ENCODE data around the gene MAN1B1. TPM values are rescaled to one million over a fixed set of nuclear protein-coding genes. Genes with fewer than 3 reads are reported as not detected.

Gene MAN1B1
- total RNA-seq, 1 experiment from 2014 or later, result 83.1 TPM

- H3K4me3 ChIP-seq, result no peak overlapping the region
- no peaks in the 10 kb centered on the region for H3K9me3 ChIP-seq
- no peak for DNase-seq
Observed at GRCh38 chr9:137152844-137153405, 66.1 kb downstream of the MAN1B1 start.

GRCh38 chr9:137156567-137157375 is 70.0 kb downstream of the MAN1B1 start:
- Histone ChIP-seq H3K36me3 (no peaks in the 10 kb centered on the region), H3K27me3 (peaks cover 33% of the 10 kb centered on the region), H3K4me3 (no peak overlapping the region), H3K9me3 (no peaks in the 10 kb centered on the region)
- peak; percentile 35 for DNase-seq

More at GRCh38 chr9:137152844-137153405, 66.1 kb downstream of the MAN1B1 start:
- peaks cover 9% of the 10 kb centered on the region for H3K27me3 ChIP-seq
- H3K36me3 ChIP-seq, result no peaks in the 10 kb centered on the region

GRCh38 chr9:137157618-137158415 is 71.0 kb downstream of the MAN1B1 start:
- H3K4me3 ChIP-seq, result no peak overlapping the region
- no peaks in the 10 kb centered on the region for H3K36me3 ChIP-seq
- peaks cover 42% of the 10 kb centered on the region for H3K27me3 ChIP-seq
- DNase-seq, result peak; percentile 28
- H3K9me3 ChIP-seq, result no peaks in the 10 kb centered on the region

- no peaks in the 10 kb centered on the region for H3K36me3 ChIP-seq
- H3K27me3 ChIP-seq, result peaks cover 50% of the 10 kb centered on the region
- no peak for DNase-seq
- H3K9me3 ChIP-seq, result no peaks in the 10 kb centered on the region
- H3K4me3 ChIP-seq, result no peak overlapping the region
Observed at GRCh38 chr9:137158625-137159024, 71.8 kb downstream of the MAN1B1 start.

Other genes with a start within 250 kb of the MAN1B1 start
- gene AJM1, start 244.5 kb upstream of the MAN1B1 start, total RNA-seq (2014; rRNA removed; shearing (Covaris generic); ENCODE audit: low replicate concordance), result 0.82 TPM in 1 of 2 replicates, not detected in the other
- gene PHPT1, start 237.6 kb upstream of the MAN1B1 start, total RNA-seq (2014; rRNA removed; shearing (Covaris generic); ENCODE audit: low replicate concordance), result 47.1 and 74.1 TPM in 2 replicates
- 0.44 and 0.63 TPM in 2 replicates for gene MAMDC4, start 234.6 kb upstream of the MAN1B1 start, total RNA-seq (2014; rRNA removed; shearing (Covaris generic); ENCODE audit: low replicate concordance)
- gene EDF1, start 220.7 kb upstream of the MAN1B1 start, total RNA-seq (2014; rRNA removed; shearing (Covaris generic); ENCODE audit: low replicate concordance), result 402 and 494 TPM in 2 replicates
- gene TRAF2, start 200.5 kb upstream of the MAN1B1 start, total RNA-seq (2014; rRNA removed; shearing (Covaris generic); ENCODE audit: low replicate concordance), result 27.6 and 46.5 TPM in 2 replicates
- gene FBXW5, start 142.2 kb upstream of the MAN1B1 start, total RNA-seq (2014; rRNA removed; shearing (Covaris generic); ENCODE audit: low replicate concordance), result 66.3 and 88.3 TPM in 2 replicates
- gene C8G, start 141.7 kb upstream of the MAN1B1 start, total RNA-seq (2014; rRNA removed; shearing (Covaris generic); ENCODE audit: low replicate concordance), result not detected in 2 replicates
- gene LCN12, start 134.7 kb upstream of the MAN1B1 start, total RNA-seq (2014; rRNA removed; shearing (Covaris generic); ENCODE audit: low replicate concordance), result not detected in 2 replicates
- not detected in 2 replicates for gene PTGDS, start 109.5 kb upstream of the MAN1B1 start, total RNA-seq (2014; rRNA removed; shearing (Covaris generic); ENCODE audit: low replicate concordance)
- gene LCNL1, start 104.0 kb upstream of the MAN1B1 start, total RNA-seq (2014; rRNA removed; shearing (Covaris generic); ENCODE audit: low replicate concordance), result not detected in 2 replicates
- 27.5 and 63.0 TPM in 2 replicates for gene PAXX, start 94.6 kb upstream of the MAN1B1 start, total RNA-seq (2014; rRNA removed; shearing (Covaris generic); ENCODE audit: low replicate concordance)
- not detected in 2 replicates for gene CLIC3, start 90.4 kb upstream of the MAN1B1 start, total RNA-seq (2014; rRNA removed; shearing (Covaris generic); ENCODE audit: low replicate concordance)
- 10.9 and 11.7 TPM in 2 replicates for gene ABCA2, start 58.7 kb upstream of the MAN1B1 start, total RNA-seq (2014; rRNA removed; shearing (Covaris generic); ENCODE audit: low replicate concordance)
- gene FUT7, start 54.9 kb upstream of the MAN1B1 start, total RNA-seq (2014; rRNA removed; shearing (Covaris generic); ENCODE audit: low replicate concordance), result not detected in 2 replicates
- gene NPDC1, start 40.8 kb upstream of the MAN1B1 start, total RNA-seq (2014; rRNA removed; shearing (Covaris generic); ENCODE audit: low replicate concordance), result 86.9 and 253 TPM in 2 replicates
- not detected in 2 replicates for gene ENTPD2, start 32.9 kb upstream of the MAN1B1 start, total RNA-seq (2014; rRNA removed; shearing (Covaris generic); ENCODE audit: low replicate concordance)
- 20.8 and 32.5 TPM in 2 replicates for gene SAPCD2, start 16.4 kb upstream of the MAN1B1 start, total RNA-seq (2014; rRNA removed; shearing (Covaris generic); ENCODE audit: low replicate concordance)
- gene UAP1L1, start 9.5 kb upstream of the MAN1B1 start, total RNA-seq (2014; rRNA removed; shearing (Covaris generic); ENCODE audit: low replicate concordance), result 8.2 and 12.2 TPM in 2 replicates
- gene DPP7, start 27.7 kb downstream of the MAN1B1 start, total RNA-seq (2014; rRNA removed; shearing (Covaris generic); ENCODE audit: low replicate concordance), result 53.6 and 57.8 TPM in 2 replicates
- gene GRIN1, start 52.2 kb downstream of the MAN1B1 start, total RNA-seq (2014; rRNA removed; shearing (Covaris generic); ENCODE audit: low replicate concordance), result not detected in 2 replicates
- gene LRRC26, start 83.1 kb downstream of the MAN1B1 start, total RNA-seq (2014; rRNA removed; shearing (Covaris generic); ENCODE audit: low replicate concordance), result not detected in 2 replicates
- gene TMEM210, start 85.1 kb downstream of the MAN1B1 start, total RNA-seq (2014; rRNA removed; shearing (Covaris generic); ENCODE audit: low replicate concordance), result not detected in 2 replicates
- gene ANAPC2, start 101.6 kb downstream of the MAN1B1 start, total RNA-seq (2014; rRNA removed; shearing (Covaris generic); ENCODE audit: low replicate concordance), result 31.1 and 34.6 TPM in 2 replicates
- gene SSNA1, start 101.7 kb downstream of the MAN1B1 start, total RNA-seq (2014; rRNA removed; shearing (Covaris generic); ENCODE audit: low replicate concordance), result 161 and 267 TPM in 2 replicates
- gene TPRN, start 113.8 kb downstream of the MAN1B1 start, total RNA-seq (2014; rRNA removed; shearing (Covaris generic); ENCODE audit: low replicate concordance), result 6.2 and 12.0 TPM in 2 replicates
- 33.5 and 61.7 TPM in 2 replicates for gene TMEM203, start 118.7 kb downstream of the MAN1B1 start, total RNA-seq (2014; rRNA removed; shearing (Covaris generic); ENCODE audit: low replicate concordance)
- 2.0 and 5.7 TPM in 2 replicates for gene NDOR1, start 118.7 kb downstream of the MAN1B1 start, total RNA-seq (2014; rRNA removed; shearing (Covaris generic); ENCODE audit: low replicate concordance)
- not detected in 2 replicates for gene RNF208, start 135.3 kb downstream of the MAN1B1 start, total RNA-seq (2014; rRNA removed; shearing (Covaris generic); ENCODE audit: low replicate concordance)
- gene CYSRT1, start 138.2 kb downstream of the MAN1B1 start, total RNA-seq (2014; rRNA removed; shearing (Covaris generic); ENCODE audit: low replicate concordance), result 0.89 and 1.5 TPM in 2 replicates
- gene RNF224, start 140.5 kb downstream of the MAN1B1 start, total RNA-seq (2014; rRNA removed; shearing (Covaris generic); ENCODE audit: low replicate concordance), result not detected in 2 replicates
- not detected in 2 replicates for gene SLC34A3, start 143.9 kb downstream of the MAN1B1 start, total RNA-seq (2014; rRNA removed; shearing (Covaris generic); ENCODE audit: low replicate concordance)
- gene TUBB4B, start 154.3 kb downstream of the MAN1B1 start, total RNA-seq (2014; rRNA removed; shearing (Covaris generic); ENCODE audit: low replicate concordance), result 577 and 829 TPM in 2 replicates
- gene STPG3, start 164.3 kb downstream of the MAN1B1 start, total RNA-seq (2014; rRNA removed; shearing (Covaris generic); ENCODE audit: low replicate concordance), result not detected in 2 replicates
- gene NELFB, start 168.3 kb downstream of the MAN1B1 start, total RNA-seq (2014; rRNA removed; shearing (Covaris generic); ENCODE audit: low replicate concordance), result 56.3 and 75.6 TPM in 2 replicates
- gene TOR4A, start 190.7 kb downstream of the MAN1B1 start, total RNA-seq (2014; rRNA removed; shearing (Covaris generic); ENCODE audit: low replicate concordance), result 2.3 and 2.9 TPM in 2 replicates
- gene NRARP, start 215.3 kb downstream of the MAN1B1 start, total RNA-seq (2014; rRNA removed; shearing (Covaris generic); ENCODE audit: low replicate concordance), result 0.16 TPM in 1 of 2 replicates, not detected in the other